Common myeloid progenitor, CD34-positive (primary cell): ENCODE measurements around the gene ITK.
A peak's percentile ranks its signal among the peaks of the same experiment; 100 is the strongest.

ENCODE experiments used
- CTCF ChIA-PET: fragments of 350-600 bp; sonication (Branson Sonifier 250); formaldehyde crosslinking; loops from one replicate; lab custom pipeline; 2021; ENCODE audit warnings: antibody characterized with exemption; lab: Charles Lee
- POLR2A ChIA-PET: fragments of 350-600 bp; sonication (Branson Sonifier 250); formaldehyde crosslinking; loops from one replicate; lab custom pipeline; 2021; ENCODE audit warnings: antibody characterized with exemption; lab: Charles Lee
- DNase-seq, 3 donors: peaks; one replicate each; pipeline versions ENCODE4 v3.0.0 to v3.0.0-alpha.2; 2013
- H3K27ac ChIP-seq, 2 experiments: 1 replicate in 1 of 2; 2 replicates in 1 of 2; pipeline ENCODE4 v1.7.0; 2013; ENCODE audit warnings: inconsistent platforms in 2 of 2, low read length in 2 of 2, mild to moderate bottlenecking in 2 of 2, low read depth in 1 of 2, moderate library complexity in 1 of 2; ENCODE audit not compliant: severe bottlenecking in 2 of 2, insufficient read depth in 1 of 2, poor library complexity in 1 of 2
- H3K27me3 ChIP-seq, 5 experiments: replicated peaks in 2 of 5; 1 replicate in 3 of 5; 2 replicates in 2 of 5; pipeline versions ENCODE4 v1.6.1 to v1.7.0; 2013; ENCODE audit warnings: low read length in 4 of 5, mild to moderate bottlenecking in 2 of 5, moderate library complexity in 2 of 5, inconsistent platforms in 1 of 5; ENCODE audit not compliant: insufficient read depth in 5 of 5, control insufficient read depth in 4 of 5
- H3K36me3 ChIP-seq, 4 experiments: 1 replicate in 2 of 4; 2 replicates in 2 of 4; pipeline versions ENCODE4 v1.6.1 to v1.7.0; 2013; ENCODE audit warnings: low read length in 3 of 4, control low read depth in 1 of 4, mild to moderate bottlenecking in 1 of 4; ENCODE audit not compliant: control insufficient read depth in 4 of 4, insufficient read depth in 4 of 4
- H3K4me1 ChIP-seq, 4 experiments: 1 replicate in 3 of 4; 2 replicates in 1 of 4; pipeline versions ENCODE4 v1.6.1 to v1.7.1; 2013; ENCODE audit warnings: low read length in 3 of 4, mild to moderate bottlenecking in 3 of 4, control low read depth in 1 of 4, inconsistent platforms in 1 of 4, moderate library complexity in 1 of 4; ENCODE audit not compliant: control insufficient read depth in 4 of 4, insufficient read depth in 4 of 4; ENCODE audit errors: control extremely low read depth in 1 of 4
- H3K4me3 ChIP-seq, 7 experiments: 1 replicate in 4 of 7; 2 replicates in 3 of 7; pipeline versions ENCODE4 v1.5.1 to v1.7.0; 2013; ENCODE audit warnings: mild to moderate bottlenecking in 7 of 7, low read length in 6 of 7, moderate library complexity in 6 of 7, inconsistent platforms in 2 of 7, low read depth in 2 of 7, control low read depth in 1 of 7; ENCODE audit not compliant: insufficient read depth in 4 of 7, control insufficient read depth in 1 of 7; ENCODE audit errors: extremely low read depth in 1 of 7
- H3K9me3 ChIP-seq, 5 experiments: 1 replicate in 4 of 5; 2 replicates in 1 of 5; pipeline versions ENCODE4 v1.6.1 to v1.7.1; 2013; ENCODE audit warnings: low read length in 4 of 5, mild to moderate bottlenecking in 2 of 5, inconsistent platforms in 1 of 5, low read depth in 1 of 5, moderate library complexity in 1 of 5; ENCODE audit not compliant: control insufficient read depth in 4 of 5, insufficient read depth in 2 of 5; ENCODE audit errors: control extremely low read depth in 1 of 5
- WGBS: methylation state at CpG from one replicate; pipeline ENCODE4 v1.1.5; 2013; ENCODE audit not compliant: insufficient coverage; 5-methylcytosine and 5-hydroxymethylcytosine counted together

Gene ITK

DNA sequence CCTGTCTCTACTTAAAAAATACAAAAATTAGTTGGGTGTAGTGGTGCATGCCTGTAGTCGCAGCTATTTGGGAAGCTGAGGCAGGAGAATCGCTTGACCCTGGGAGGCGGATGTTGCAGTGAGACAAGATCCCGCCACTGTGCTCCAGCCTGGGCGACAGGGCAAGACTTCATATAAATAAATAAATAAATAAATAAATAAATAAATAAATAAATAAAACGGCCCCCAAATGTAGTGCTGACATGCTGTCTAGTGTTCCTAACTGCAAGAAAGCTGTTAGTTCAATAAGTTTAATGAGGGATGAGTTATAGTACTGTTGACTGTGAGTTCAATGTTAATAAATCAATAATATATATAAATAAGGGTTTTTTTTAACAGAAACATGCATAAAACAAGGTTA, 77.8 kb downstream of the ITK start:
- Histone ChIP-seq H3K4me1 (peaks cover 0 to 23% (median 13%) of the 10 kb centered on the region in 4 experiments), H3K4me3 (no peak overlapping the region), H3K27me3 (no peaks in the 10 kb centered on the region), H3K36me3 (no peaks in the 10 kb centered on the region), H3K9me3 (no peaks in the 10 kb centered on the region), H3K27ac (no peak overlapping the region)
- ChIA-PET POLR2A (no interaction called here), CTCF (interaction anchor here (1.1 to 12.4 kb wide), 4 partner anchors 7 to 66 kb away, joined by 3 to 109 read pairs (median 44); partner anchors contain the start of gene CYFIP2)
- no peak for DNase-seq
- WGBS, result no CpG with 5 or more reads among the region's 6 CpGs

GRCh38 chr5:157259699-157260098, 79.1 kb downstream of the ITK start:
- peaks cover 0 to 26% (median 9%) of the 10 kb centered on the region in 4 experiments for H3K4me1 ChIP-seq
- H3K27ac ChIP-seq, result no peak overlapping the region
- no peak for DNase-seq
- ChIA-PET POLR2A (no interaction called here), CTCF (interaction anchor here (12.4 kb wide), 1 partner anchor 47 kb away, joined by 109 read pairs; no protein-coding TSS in a partner anchor)
- H3K36me3 ChIP-seq, result no peaks in the 10 kb centered on the region
- WGBS, result 100% methylated on average over 4 of the region's 4 CpGs
- H3K4me3 ChIP-seq, result no peak overlapping the region
- no peaks in the 10 kb centered on the region for H3K9me3 ChIP-seq
- H3K27me3 ChIP-seq, result no peaks in the 10 kb centered on the region

DNA sequence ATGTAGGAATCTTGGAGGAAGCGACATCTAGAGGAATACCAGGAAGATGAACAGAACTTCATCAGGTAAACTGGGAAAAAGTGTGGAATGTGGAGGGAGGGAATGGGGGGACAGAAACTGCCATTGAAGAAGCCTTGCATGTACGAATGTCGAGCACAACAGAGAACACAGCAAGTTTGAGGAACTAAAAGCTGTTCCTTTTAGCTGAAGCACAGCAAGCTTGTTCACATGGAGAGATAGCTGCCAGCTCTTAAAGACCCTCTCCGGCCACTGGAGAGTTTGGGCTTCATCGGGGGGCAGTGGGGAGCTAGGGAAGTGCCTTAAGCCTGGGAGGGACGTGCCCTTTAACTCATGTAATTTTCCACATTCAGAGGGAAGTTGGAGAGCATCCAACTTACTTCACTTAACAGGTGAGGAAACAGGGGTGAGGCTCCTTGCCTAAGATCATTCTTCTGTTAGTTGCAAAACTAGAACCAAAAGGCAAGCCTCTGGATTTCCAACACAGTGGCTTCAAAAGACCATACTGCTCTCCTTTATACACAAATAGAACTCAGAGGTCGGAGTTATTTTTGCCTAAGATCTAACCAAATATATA, 83.0 kb downstream of the ITK start:
- no peak overlapping the region for H3K4me3 ChIP-seq

GRCh38 chr5:157265714-157266285, 85.2 kb downstream of the ITK start, which contains the start of gene CYFIP2:
Gene CYFIP2, plus strand, starts transcription at chr5:157266123. Its CDS starts 19,239 bp downstream, at chr5:157285362.
- Histone ChIP-seq H3K27me3 (no peaks in the 10 kb centered on the region), H3K27ac (peak within 1 kb of the TSS; percentile 56 to 78), H3K9me3 (no peaks in the 10 kb centered on the region), H3K4me1 (peaks cover 27 to 74% (median 56%) of the 10 kb centered on the region in 4 experiments), H3K4me3 (peak within 1 kb of the TSS; percentile 27 to 86 (median 75)), H3K36me3 (peaks cover 0 to 29% (median 0%) of the 10 kb centered on the region in 4 experiments)
- peak; percentile 59 to 88 (median 85) for DNase-seq
- ChIA-PET CTCF (interaction anchor here (0.6 to 7.6 kb wide), 5 partner anchors 11 to 116 kb away, joined by 3 to 74 read pairs (median 3); no protein-coding TSS in a partner anchor), POLR2A (interaction anchor here (1.3 kb wide), 1 partner anchor 13 kb away, joined by 5 read pairs; no protein-coding TSS in a partner anchor)
- WGBS, result 0% methylated on average over 41 of the region's 58 CpGs

More for the DNA sequence above, 83.0 kb downstream of the ITK start:
- POLR2A ChIA-PET, result interaction anchor here (0.7 kb wide), 1 partner anchor 24 kb away, joined by 3 read pairs; no protein-coding TSS in a partner anchor
- no peak overlapping the region for H3K27ac ChIP-seq
- peaks cover 0 to 13% (median 0%) of the 10 kb centered on the region in 4 experiments for H3K36me3 ChIP-seq
- no peaks in the 10 kb centered on the region for H3K9me3 ChIP-seq
- CTCF ChIA-PET, result interaction anchor here (0.8 to 7.6 kb wide), 7 partner anchors 9 to 554 kb away, joined by 3 to 74 read pairs (median 5); no protein-coding TSS in a partner anchor
- no peak for DNase-seq
- no peaks in the 10 kb centered on the region for H3K27me3 ChIP-seq
- WGBS, result 31% methylated on average over 6 of the region's 7 CpGs
- H3K4me1 ChIP-seq, result peaks cover 10 to 52% (median 34%) of the 10 kb centered on the region in 4 experiments

GRCh38 chr5:157266286-157267007, 85.8 kb downstream of the ITK start:
- POLR2A ChIA-PET, result interaction anchor here (1.3 kb wide), 1 partner anchor 14 kb away, joined by 5 read pairs; no protein-coding TSS in a partner anchor
- H3K27me3 ChIP-seq, result no peaks in the 10 kb centered on the region
- H3K27ac ChIP-seq, result peak overlapping the region; percentile 56 to 67
- H3K4me3 ChIP-seq, result peak overlapping the region; percentile 27 to 86 (median 75)
- peaks cover 30 to 80% (median 63%) of the 10 kb centered on the region in 4 experiments for H3K4me1 ChIP-seq
- peak; percentile 38 to 75 (median 74) for DNase-seq
- under 1% methylated on average over 44 of the region's 62 CpGs for WGBS
- CTCF ChIA-PET, result interaction anchor here (0.9 to 7.6 kb wide), 9 partner anchors 11 to 117 kb away, joined by 3 to 74 read pairs (median 4); no protein-coding TSS in a partner anchor
- H3K9me3 ChIP-seq, result no peaks in the 10 kb centered on the region
- peaks cover 0 to 35% (median 0%) of the 10 kb centered on the region in 4 experiments for H3K36me3 ChIP-seq

- H3K4me3 ChIP-seq, result peak overlapping the region in 6 of 7 experiments; percentile 27 to 86 (median 78)
- POLR2A ChIA-PET, result interaction anchor here (0.5 to 1.3 kb wide), 2 partner anchors 14 to 93 kb away, joined by 3 to 5 read pairs; no protein-coding TSS in a partner anchor
Observed at GRCh38 chr5:157267025-157267424, 86.4 kb downstream of the ITK start.

More at GRCh38 chr5:157267025-157267424, 86.4 kb downstream of the ITK start:
- DNase-seq, result no peak
- Histone ChIP-seq H3K4me1 (peaks cover 30 to 86% (median 68%) of the 10 kb centered on the region in 4 experiments), H3K36me3 (peaks cover 0 to 36% (median 0%) of the 10 kb centered on the region in 4 experiments), H3K9me3 (no peaks in the 10 kb centered on the region), H3K27ac (peak overlapping the region; percentile 56 to 67), H3K27me3 (no peaks in the 10 kb centered on the region)
- CTCF ChIA-PET, result interaction anchor here (0.9 to 7.6 kb wide), 11 partner anchors 11 to 118 kb away, joined by 3 to 74 read pairs (median 4); no protein-coding TSS in a partner anchor
- WGBS, result 75% methylated on average over 3 of the region's 3 CpGs
